ENCODE data around the gene SCRN3. TPM values are rescaled to one million over a fixed set of nuclear protein-coding genes. Genes with fewer than 3 reads are reported as not detected.
"Not testable (repeated sequence)": the region's sequence is repeated elsewhere in the genome, so short reads cannot be mapped to it uniquely, and the experiment has no call there.

The SCRN3 gene
- polyA plus RNA-seq, 1 experiment: 7.8 TPM

GRCh38 chr2:174362949-174363348, 32.6 kb upstream of the SCRN3 start:
- Histone ChIP-seq H3K4me3 (ENCODE audit: low read depth, low read length) (no peak overlapping the region), H3K36me3 (ENCODE audit: control insufficient read depth, insufficient read depth, low read length) (no peaks in the 10 kb centered on the region; the same call in none of the 2 replicates), H3K27me3 (ENCODE audit: control insufficient read depth, insufficient read depth, low read length) (no peaks in the 10 kb centered on the region)
- POLR2A ChIA-PET: no interaction called here
- no peak for DNase-seq (ENCODE audit: low read depth)
- TF ChIP-seq CTCF (IDR thresholded peaks at IDR 0.05; ENCODE audit: insufficient read depth, low read depth, low read length): no peak
- CTCF ChIA-PET: interaction anchor here (0.9 to 1.8 kb wide), 3 partner anchors 16 to 99 kb away, joined by 3 to 4 read pairs (median 3); no protein-coding TSS in a partner anchor

- H3K27me3 ChIP-seq (ENCODE audit: control insufficient read depth, insufficient read depth, low read length); POLR2A ChIA-PET; H3K4me3 ChIP-seq (ENCODE audit: low read depth, low read length); DNase-seq (ENCODE audit: low read depth); H3K36me3 ChIP-seq (ENCODE audit: control insufficient read depth, insufficient read depth, low read length): not testable (repeated sequence)
- CTCF ChIA-PET: interaction anchor here (1.8 kb wide), 1 partner anchor 98 kb away, joined by 4 read pairs; no protein-coding TSS in a partner anchor
Measured at GRCh38 chr2:174363492-174364225, 31.9 kb upstream of the SCRN3 start.

- Histone ChIP-seq H3K4me3 (ENCODE audit: low read depth, low read length) (no peak overlapping the region), H3K36me3 (ENCODE audit: control insufficient read depth, insufficient read depth, low read length) (no peaks in the 10 kb centered on the region; the same call in 1 of the 2 replicates), H3K27me3 (ENCODE audit: control insufficient read depth, insufficient read depth, low read length) (no peaks in the 10 kb centered on the region)
- no peak for TF ChIP-seq CTCF (IDR thresholded peaks at IDR 0.05; ENCODE audit: insufficient read depth, low read depth, low read length)
- POLR2A ChIA-PET: no interaction called here
- no peak for DNase-seq (ENCODE audit: low read depth)
- CTCF ChIA-PET: no interaction called here
Measured at GRCh38 chr2:174364628-174365027, 30.9 kb upstream of the SCRN3 start.

GRCh38 chr2:174365571-174365970, 30.0 kb upstream of the SCRN3 start:
- no peak for TF ChIP-seq CTCF (IDR thresholded peaks at IDR 0.05; ENCODE audit: insufficient read depth, low read depth, low read length)
- ChIA-PET POLR2A (no interaction called here), CTCF (no interaction called here)
- no peaks in the 10 kb centered on the region for H3K27me3 ChIP-seq (ENCODE audit: control insufficient read depth, insufficient read depth, low read length)
- no peak for DNase-seq (ENCODE audit: low read depth)
- peaks cover 3% of the 10 kb centered on the region; the same call in 1 of the 2 replicates for H3K36me3 ChIP-seq (ENCODE audit: control insufficient read depth, insufficient read depth, low read length)
- no peak overlapping the region for H3K4me3 ChIP-seq (ENCODE audit: low read depth, low read length)

- H3K4me3 ChIP-seq (ENCODE audit: low read depth, low read length): no peak overlapping the region
- H3K36me3 ChIP-seq (ENCODE audit: control insufficient read depth, insufficient read depth, low read length): peaks cover 3% of the 10 kb centered on the region; the same call in 1 of the 2 replicates
- H3K27me3 ChIP-seq (ENCODE audit: control insufficient read depth, insufficient read depth, low read length): no peaks in the 10 kb centered on the region
- TF ChIP-seq CTCF (IDR thresholded peaks at IDR 0.05; ENCODE audit: insufficient read depth, low read depth, low read length): no peak
- ChIA-PET POLR2A (no interaction called here), CTCF (interaction anchor here (0.8 to 1.8 kb wide), 4 partner anchors 8 to 178 kb away, joined by 3 to 5 read pairs (median 4); no protein-coding TSS in a partner anchor)
- no peak for DNase-seq (ENCODE audit: low read depth)
Measured at GRCh38 chr2:174368691-174369090, 26.8 kb upstream of the SCRN3 start.
